GM23338 (cell line): ENCODE data around the gene BSCL2. TPM values are rescaled to one million over a fixed set of nuclear protein-coding genes. Genes with fewer than 3 reads are reported as not detected.
"Not testable (repeated sequence)": the region's sequence is repeated elsewhere in the genome, so short reads cannot be mapped to it uniquely, and the experiment has no call there.

Experiments
- ATAC-seq: fragments of 200-7000 bp; cut with Tn5 transposase; 3 replicates; pipeline ENCODE4 v1.9.1; 2020
- DNase-seq: peaks from one replicate; pipeline ENCODE4 v3.0.0-alpha.2; 2015; ENCODE audit warnings: low spot score
- H2AFZ ChIP-seq: fragments of 200-600 bp; sonication (generic); 2 replicates; pipeline ENCODE4 v1.8.0; 2016; ENCODE audit warnings: antibody characterized with exemption, mild to moderate bottlenecking, moderate library complexity
- H3F3A ChIP-seq: fragments of 200-600 bp; sonication (generic); replicated peaks from 2 replicates; pipeline ENCODE4 v1.8.0; 2017; ENCODE audit warnings: antibody characterized with exemption, mixed run types, low read depth
- H3K27ac ChIP-seq: fragments of 200-600 bp; sonication (generic); 2 replicates; pipeline ENCODE4 v1.6.1; 2016; ENCODE audit warnings: low read depth
- H3K27me3 ChIP-seq: fragments of 200-600 bp; sonication (generic); 2 replicates; pipeline ENCODE4 v1.8.0; 2016; ENCODE audit warnings: mild to moderate bottlenecking, mixed run types, moderate library complexity; ENCODE audit not compliant: insufficient read depth
- H3K36me3 ChIP-seq: fragments of 200-600 bp; sonication (generic); 2 replicates; pipeline ENCODE4 v1.8.0; 2016; ENCODE audit warnings: mild to moderate bottlenecking; ENCODE audit not compliant: insufficient read depth
- H3K4me1 ChIP-seq: fragments of 200-600 bp; sonication (generic); 2 replicates; pipeline ENCODE4 v1.8.0; 2016; ENCODE audit warnings: mild to moderate bottlenecking, moderate library complexity; ENCODE audit not compliant: insufficient read depth
- H3K4me2 ChIP-seq: fragments of 200-600 bp; sonication (generic); 2 replicates; pipeline ENCODE4 v1.7.1; 2017; ENCODE audit warnings: mixed run types
- H3K4me3 ChIP-seq: fragments of 200-600 bp; sonication (generic); 2 replicates; pipeline ENCODE4 v1.6.1; 2016; ENCODE audit warnings: mixed run types
- H3K79me2 ChIP-seq: fragments of 200-600 bp; sonication (generic); replicated peaks from 2 replicates; pipeline ENCODE4 v1.8.0; 2017; ENCODE audit warnings: mild to moderate bottlenecking; ENCODE audit not compliant: insufficient read depth
- H3K9me2 ChIP-seq: fragments of 200-600 bp; sonication (generic); 2 replicates; pipeline ENCODE4 v1.8.0; 2017; ENCODE audit not compliant: insufficient read depth
- H4K20me1 ChIP-seq: fragments of 200-600 bp; sonication (generic); replicated peaks from 2 replicates; pipeline ENCODE4 v1.8.0; 2017; ENCODE audit warnings: mild to moderate bottlenecking; ENCODE audit not compliant: insufficient read depth
- H3K27ac Mint-ChIP-seq: 2 replicates; pipeline ENCODE4 v1.8.0; 2020; ENCODE audit warnings: inconsistent platforms, mild to moderate bottlenecking, moderate library complexity, mixed read lengths
- H3K27me3 Mint-ChIP-seq: 3 replicates; pipeline ENCODE4 v1.8.0; 2022; ENCODE audit warnings: low read depth, mild to moderate bottlenecking, moderate library complexity, mixed read lengths, inconsistent platforms; ENCODE audit not compliant: insufficient read depth, poor library complexity
- H3K36me3 Mint-ChIP-seq: 3 replicates; pipeline ENCODE4 v1.8.0; 2021; ENCODE audit warnings: low read depth, mild to moderate bottlenecking, inconsistent platforms, moderate library complexity, mixed read lengths
- H3K4me1 Mint-ChIP-seq: 3 replicates; pipeline ENCODE4 v1.8.0; 2020; ENCODE audit warnings: mild to moderate bottlenecking, inconsistent platforms, mixed read lengths
- H3K4me3 Mint-ChIP-seq: 3 replicates; pipeline ENCODE4 v1.8.0; 2021; ENCODE audit warnings: moderate library complexity, mild to moderate bottlenecking, inconsistent platforms, mixed read lengths
- H3K9me3 Mint-ChIP-seq: 3 replicates; pipeline ENCODE4 v1.8.0; 2020; ENCODE audit warnings: moderate library complexity, mild to moderate bottlenecking, inconsistent platforms, mixed read lengths
- EZH2 ChIP-seq: fragments of 200-600 bp; sonication (generic); IDR thresholded peaks from one replicate; pipeline ENCODE4 v1.8.0; 2017; ENCODE audit warnings: antibody characterized with exemption, mild to moderate bottlenecking, low read depth; ENCODE audit not compliant: unreplicated experiment
- EZH2phosphoT487 ChIP-seq: fragments of 200-600 bp; sonication (generic); IDR thresholded peaks from one replicate; pipeline ENCODE4 v1.8.1; 2018; ENCODE audit warnings: antibody characterized with exemption; ENCODE audit not compliant: unreplicated experiment
- POLR2AphosphoS5 ChIP-seq: IDR thresholded peaks from 2 replicates; pipeline ENCODE4 v1.6.1; 2016; ENCODE audit warnings: antibody characterized with exemption, low read depth
- REST ChIP-seq: IDR thresholded peaks from one replicate; pipeline ENCODE4 v1.6.1; 2018; ENCODE audit warnings: antibody characterized with exemption; ENCODE audit not compliant: unreplicated experiment
- STAT1 ChIP-seq: IDR thresholded peaks from one replicate; pipeline ENCODE4 v1.6.1; 2016; ENCODE audit warnings: antibody characterized with exemption; ENCODE audit not compliant: unreplicated experiment
- polyA plus RNA-seq: library from polyadenylated mRNA; unstranded; fragments of >200 nt; fragmentation: Nextera tagmentation; extraction: Ambion mirVana; gene quantifications from 2 replicates; pipeline ENCODE4 v1.2.1, GENCODE V29; 2016
- total RNA-seq: library from RNA; depleted of rRNA; stranded (reverse); fragments of >200 nt; shearing (Covaris generic); gene quantifications from 2 replicates; pipeline ENCODE4 v1.2.3, GENCODE V29; 2014

Gene BSCL2
- total and polyA plus RNA-seq, 2 experiments from 2014 or later = 60.2 to 81.7 TPM

- ATAC-seq (peak; percentile 49), DNase-seq (peak; percentile 97)
- H3K4me2 ChIP-seq = peak overlapping the region; percentile 100
- H3K4me3 ChIP-seq = peak overlapping the region; percentile 65
- H3K9me2 ChIP-seq = no peaks in the 10 kb centered on the region
- peaks cover 36% of the 10 kb centered on the region for H3K4me1 Mint-ChIP-seq
- H3K36me3 ChIP-seq = peaks cover 12% of the 10 kb centered on the region
- peak overlapping the region; percentile 74 for H3K27ac ChIP-seq
- TF ChIP-seq REST (no peak), EZH2 (no peak), POLR2AphosphoS5 (peak; percentile 79)
- peaks cover 27% of the 10 kb centered on the region for H3K27me3 Mint-ChIP-seq
- no peaks in the 10 kb centered on the region for H3K27me3 ChIP-seq
- peak overlapping the region; percentile 98 for H3K27ac Mint-ChIP-seq
- no peaks in the 10 kb centered on the region for H3K9me3 Mint-ChIP-seq
- peaks cover 38% of the 10 kb centered on the region for H3K36me3 Mint-ChIP-seq
- H2AFZ ChIP-seq = peak overlapping the region; percentile 87; the same call in 1 of the 2 replicates
- peaks cover 46% of the 10 kb centered on the region for H3F3A ChIP-seq
- H4K20me1 ChIP-seq = no peaks in the 10 kb centered on the region
- H3K4me3 Mint-ChIP-seq = peak overlapping the region; percentile 92
- peaks cover 9% of the 10 kb centered on the region for H3K79me2 ChIP-seq
- peaks cover 28% of the 10 kb centered on the region for H3K4me1 ChIP-seq
These were observed 1.1 kb downstream of the BSCL2 start for GRCh38 chr11:62705880-62706849.

- Histone ChIP-seq H3F3A (peaks cover 41% of the 10 kb centered on the region), H3K27me3 (no peaks in the 10 kb centered on the region), H3K9me2 (no peaks in the 10 kb centered on the region), H3K27ac (peak overlapping the region; percentile 74; the same call in 1 of the 2 replicates), H3K4me2 (peak overlapping the region; percentile 100), H2AFZ (peak overlapping the region; percentile 87; the same call in 1 of the 2 replicates), H3K79me2 (peaks cover 9% of the 10 kb centered on the region), H3K36me3 (peaks cover 12% of the 10 kb centered on the region), H3K4me1 (peaks cover 23% of the 10 kb centered on the region), H3K4me3 (peak overlapping the region; percentile 65), H4K20me1 (no peaks in the 10 kb centered on the region; the same call in 1 of the 2 replicates)
- TF ChIP-seq EZH2phosphoT487 (no peak), POLR2AphosphoS5 (no peak), STAT1 (no peak)
- Mint-ChIP-seq H3K9me3 (no peaks in the 10 kb centered on the region), H3K36me3 (peaks cover 36% of the 10 kb centered on the region), H3K27ac (peak overlapping the region; percentile 98), H3K4me1 (peaks cover 32% of the 10 kb centered on the region), H3K27me3 (peaks cover 27% of the 10 kb centered on the region), H3K4me3 (peak overlapping the region; percentile 92)
- ATAC-seq (no peak), DNase-seq (peak; percentile 48)
These were observed 1.8 kb downstream of the BSCL2 start for GRCh38 chr11:62705413-62705812.

- H3K9me3 Mint-ChIP-seq, H3K79me2 ChIP-seq, H3K4me3 Mint-ChIP-seq, H3K4me3 ChIP-seq, H3K27ac Mint-ChIP-seq, DNase-seq, H4K20me1 ChIP-seq, H3K4me2 ChIP-seq, H3K9me2 ChIP-seq, H3K27me3 ChIP-seq, ATAC-seq, H2AFZ ChIP-seq, H3K27ac ChIP-seq: not testable (repeated sequence)
- Mint-ChIP-seq H3K4me1 (peaks cover 25% of the 10 kb centered on the region), H3K27me3 (peaks cover 19% of the 10 kb centered on the region), H3K36me3 (peaks cover 33% of the 10 kb centered on the region)
- Histone ChIP-seq H3F3A (peaks cover 32% of the 10 kb centered on the region), H3K36me3 (peaks cover 11% of the 10 kb centered on the region), H3K4me1 (peaks cover 17% of the 10 kb centered on the region)
These were observed 3.3 kb downstream of the BSCL2 start for GRCh38 chr11:62703921-62704320.
